Measurements from ENCODE around the gene TTC39A.

TTC39A gene

GRCh38 chr1:51347398-51348146, 17.2 kb upstream of the TTC39A start:
- TF ChIP-seq CTCF (IDR thresholded peaks at IDR 0.05; ENCODE audit: control insufficient read depth, insufficient read depth, low read depth, low read length, missing control alignments): no peak
- no peak for DNase-seq (ENCODE audit: low read depth)
- H3K4me3 ChIP-seq (ENCODE audit: control insufficient read depth, low read depth, low read length): no peak overlapping the region

- H3K4me3 ChIP-seq (ENCODE audit: control insufficient read depth, low read depth, low read length): no peak overlapping the region
- TF ChIP-seq CTCF (IDR thresholded peaks at IDR 0.05; ENCODE audit: control insufficient read depth, insufficient read depth, low read depth, low read length, missing control alignments): no peak
- DNase-seq (ENCODE audit: low read depth): no peak
These were observed 16.0 kb upstream of the TTC39A start for GRCh38 chr1:51346086-51346942.

- no peak for DNase-seq (ENCODE audit: low read depth)
- no peak overlapping the region for H3K4me3 ChIP-seq (ENCODE audit: control insufficient read depth, low read depth, low read length)
- no peak for TF ChIP-seq CTCF (IDR thresholded peaks at IDR 0.05; ENCODE audit: control insufficient read depth, insufficient read depth, low read depth, low read length, missing control alignments)
These were observed 14.9 kb upstream of the TTC39A start for GRCh38 chr1:51345300-51345687.

- TF ChIP-seq CTCF (IDR thresholded peaks at IDR 0.05; ENCODE audit: control insufficient read depth, insufficient read depth, low read depth, low read length, missing control alignments): no peak
- DNase-seq (ENCODE audit: low read depth): no peak
- no peak overlapping the region for H3K4me3 ChIP-seq (ENCODE audit: control insufficient read depth, low read depth, low read length)
These were observed 14.4 kb upstream of the TTC39A start for GRCh38 chr1:51344602-51345299.

- no peak for DNase-seq (ENCODE audit: low read depth)
- no peak for TF ChIP-seq CTCF (IDR thresholded peaks at IDR 0.05; ENCODE audit: control insufficient read depth, insufficient read depth, low read depth, low read length, missing control alignments)
- H3K4me3 ChIP-seq (ENCODE audit: control insufficient read depth, low read depth, low read length): no peak overlapping the region
These were observed 13.9 kb upstream of the TTC39A start for GRCh38 chr1:51344276-51344601.

- no peak for DNase-seq (ENCODE audit: low read depth)
- no peak overlapping the region for H3K4me3 ChIP-seq (ENCODE audit: control insufficient read depth, low read depth, low read length)
- TF ChIP-seq CTCF (IDR thresholded peaks at IDR 0.05; ENCODE audit: control insufficient read depth, insufficient read depth, low read depth, low read length, missing control alignments): no peak
These were observed 13.3 kb upstream of the TTC39A start for GRCh38 chr1:51343624-51344023.

All from AG09309 (cell line).